Transverse colon (tissue), 4 donors: ENCODE measurements around the gene ARHGEF26. TPM values are rescaled to one million over a fixed set of nuclear protein-coding genes. Genes with fewer than 3 reads are reported as not detected.

Experiments used
- DNase-seq: peaks from one replicate; pipeline ENCODE4 v3.0.0-alpha.2; 2019
- H3K27ac ChIP-seq, 4 donors: fragments of 200-600 bp; sonication (generic); 2 replicates each; pipeline ENCODE4 v1.5.1; 2016 to 2018; ENCODE audit warnings: inconsistent platforms in 4 of 4
- H3K27me3 ChIP-seq: fragments of 200-600 bp; sonication (generic); 2 replicates; pipeline ENCODE4 v1.5.1; 2017; ENCODE audit warnings: inconsistent platforms
- H3K36me3 ChIP-seq, 4 donors: fragments of 200-600 bp; sonication (generic); 2 replicates each; pipeline ENCODE4 v1.5.1; 2017 to 2019; ENCODE audit warnings: inconsistent platforms in 4 of 4
- H3K4me1 ChIP-seq, 4 donors: fragments of 200-600 bp; sonication (generic); 2 replicates each; pipeline ENCODE4 v1.5.1; 2017 to 2020; ENCODE audit warnings: inconsistent platforms in 4 of 4
- H3K4me3 ChIP-seq, 4 donors: fragments of 200-600 bp; sonication (generic); 1 replicate in 1 of 4; 2 replicates in 3 of 4; pipeline versions ENCODE4 v1.5.1 to v1.6.1; 2017 to 2019; ENCODE audit warnings: inconsistent platforms in 4 of 4
- H3K9me3 ChIP-seq, 2 donors: fragments of 200-600 bp; sonication (generic); 2 replicates each; pipeline ENCODE4 v1.5.1; 2017 to 2019; ENCODE audit warnings: inconsistent platforms in 2 of 2
- EP300 ChIP-seq: sonication (generic); formaldehyde crosslinking; IDR thresholded peaks from one replicate; pipeline ENCODE4 v1.6.1; 2017; ENCODE audit warnings: antibody characterized with exemption, low read depth
- POLR2A ChIP-seq: fragments of 450-650 bp; IDR thresholded peaks from one replicate; pipeline ENCODE4 v1.6.1; 2016; ENCODE audit warnings: antibody characterized with exemption, mild to moderate bottlenecking, moderate library complexity
- POLR2AphosphoS5 ChIP-seq, 3 donors: sonication (generic); formaldehyde crosslinking; IDR thresholded peaks; one replicate each; pipeline ENCODE4 v1.6.1; 2016; ENCODE audit warnings: antibody characterized with exemption in 3 of 3
- WGBS, 2 donors: methylation state at CpG; one replicate each; pipeline ENCODE4 v1.1.5; 2018; ENCODE audit warnings: low coverage in 1 of 2; 5-methylcytosine and 5-hydroxymethylcytosine counted together
- in situ Hi-C, 4 donors: fragments of 200-750 bp; cut with MboI; loops; one replicate each; pipeline versions ENCODE4 v1.15.0 to v1.15.1; 2017; ENCODE audit warnings: low sequenced_read_pairs in 3 of 4, low pct_ligation_motif_present in 1 of 4, low pct_unique_long_range_greater_than_20kb in 1 of 4
- intact Hi-C: fragments of 100-400 bp; cut with DNase I; formaldehyde crosslinking; loops from one replicate; pipeline ENCODE4 v1.15.1; 2023; ENCODE audit warnings: low total_unique reads
- total RNA-seq, 4 donors: library from RNA; depleted of rRNA; stranded (reverse); fragments of >200 nt; gene quantifications; one replicate each; pipeline ENCODE4 v1.1.0, GENCODE V29; 2016
- TF ChIP-seq, protein P1 (sequence below), 5 experiments: fragments of 200-600 bp in 3 of 5; fragments of 450-650 bp in 2 of 5; sonication (generic) in 3 of 5; IDR thresholded peaks; 1 replicate in 2 of 5; 2 replicates in 3 of 5; pipeline ENCODE4 v1.5.1; 2016 to 2017; ENCODE audit warnings: antibody characterized with exemption in 5 of 5, inconsistent platforms in 3 of 5, mild to moderate bottlenecking in 2 of 5, moderate library complexity in 1 of 5

The ARHGEF26 gene
- total RNA-seq, 4 donors from 2014 or later: 8.6 to 15.0 (median 13.2) TPM

DNA sequence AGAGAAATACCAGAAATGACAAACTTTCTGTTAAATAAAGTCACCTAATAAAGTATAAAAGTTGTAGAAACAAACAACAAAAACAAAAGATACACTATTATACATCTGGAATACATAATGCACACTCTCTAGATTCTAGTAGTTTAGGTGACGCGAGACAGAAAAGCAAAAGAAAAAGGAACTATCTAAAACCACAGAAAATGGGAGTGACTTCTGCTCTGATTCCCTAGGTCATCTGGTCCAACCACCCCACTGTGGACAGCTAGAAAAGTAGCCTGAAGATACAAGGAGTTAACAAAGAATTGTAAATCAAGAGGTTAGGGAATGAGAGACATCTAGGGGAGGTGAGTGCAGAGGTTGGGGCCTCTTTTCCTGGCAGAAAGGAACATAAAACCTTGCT is 164.0 kb downstream of the ARHGEF26 start:
- intact Hi-C loops (no loop called here), in situ Hi-C loops (no loop called here)
- no peak for DNase-seq
- Histone ChIP-seq H3K4me3 (no peak overlapping the region), H3K27me3 (no peaks in the 10 kb centered on the region), H3K36me3 (peaks cover 0 to 84% (median 29%) of the 10 kb centered on the region in 4 donors), H3K9me3 (no peaks in the 10 kb centered on the region), H3K27ac (no peak overlapping the region), H3K4me1 (no peaks in the 10 kb centered on the region)
- WGBS, 2 donors: 60 to 82% methylated on average over 1 to 2 of the region's 2 CpGs
- no peak for TF ChIP-seq EP300
- TF ChIP-seq, protein P1, sequence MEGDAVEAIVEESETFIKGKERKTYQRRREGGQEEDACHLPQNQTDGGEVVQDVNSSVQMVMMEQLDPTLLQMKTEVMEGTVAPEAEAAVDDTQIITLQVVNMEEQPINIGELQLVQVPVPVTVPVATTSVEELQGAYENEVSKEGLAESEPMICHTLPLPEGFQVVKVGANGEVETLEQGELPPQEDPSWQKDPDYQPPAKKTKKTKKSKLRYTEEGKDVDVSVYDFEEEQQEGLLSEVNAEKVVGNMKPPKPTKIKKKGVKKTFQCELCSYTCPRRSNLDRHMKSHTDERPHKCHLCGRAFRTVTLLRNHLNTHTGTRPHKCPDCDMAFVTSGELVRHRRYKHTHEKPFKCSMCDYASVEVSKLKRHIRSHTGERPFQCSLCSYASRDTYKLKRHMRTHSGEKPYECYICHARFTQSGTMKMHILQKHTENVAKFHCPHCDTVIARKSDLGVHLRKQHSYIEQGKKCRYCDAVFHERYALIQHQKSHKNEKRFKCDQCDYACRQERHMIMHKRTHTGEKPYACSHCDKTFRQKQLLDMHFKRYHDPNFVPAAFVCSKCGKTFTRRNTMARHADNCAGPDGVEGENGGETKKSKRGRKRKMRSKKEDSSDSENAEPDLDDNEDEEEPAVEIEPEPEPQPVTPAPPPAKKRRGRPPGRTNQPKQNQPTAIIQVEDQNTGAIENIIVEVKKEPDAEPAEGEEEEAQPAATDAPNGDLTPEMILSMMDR (IDR thresholded peaks at IDR 0.05): no peak
- TF ChIP-seq POLR2AphosphoS5 (IDR thresholded peaks at IDR 0.05): no peak
- TF ChIP-seq POLR2A: no peak

DNA sequence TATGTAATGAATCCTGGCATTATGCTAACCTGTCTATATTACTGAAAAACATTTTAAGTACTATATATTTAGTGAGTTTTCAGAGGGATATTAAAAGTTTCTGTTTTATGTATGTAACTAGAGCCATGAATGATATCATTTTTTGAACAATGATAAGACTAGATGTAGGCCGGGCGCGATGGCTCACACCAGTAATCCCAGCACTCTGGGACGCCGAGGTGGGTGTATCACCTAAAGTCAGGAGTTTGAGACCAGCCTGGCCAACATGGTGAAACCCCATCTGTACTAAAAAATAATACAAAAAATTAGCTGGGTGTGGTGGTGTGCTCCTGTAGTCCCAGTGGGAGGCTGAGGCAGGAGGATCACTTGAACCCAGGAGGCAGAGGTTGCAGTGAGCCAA is 169.0 kb downstream of the ARHGEF26 start:
- H3K9me3 ChIP-seq: no peaks in the 10 kb centered on the region
- no peaks in the 10 kb centered on the region for H3K27me3 ChIP-seq
- H3K27ac ChIP-seq: no peak overlapping the region
- H3K4me3 ChIP-seq: no peak overlapping the region
- WGBS, 2 donors: 97 to 100% methylated on average over 5 of the region's 5 CpGs
- peaks cover 0 to 85% (median 28%) of the 10 kb centered on the region in 4 donors for H3K36me3 ChIP-seq
- intact Hi-C loops: no loop called here
- in situ Hi-C loops: no loop called here
- no peak for TF ChIP-seq POLR2AphosphoS5 (IDR thresholded peaks at IDR 0.05)
- DNase-seq: no peak
- no peaks in the 10 kb centered on the region for H3K4me1 ChIP-seq

DNA sequence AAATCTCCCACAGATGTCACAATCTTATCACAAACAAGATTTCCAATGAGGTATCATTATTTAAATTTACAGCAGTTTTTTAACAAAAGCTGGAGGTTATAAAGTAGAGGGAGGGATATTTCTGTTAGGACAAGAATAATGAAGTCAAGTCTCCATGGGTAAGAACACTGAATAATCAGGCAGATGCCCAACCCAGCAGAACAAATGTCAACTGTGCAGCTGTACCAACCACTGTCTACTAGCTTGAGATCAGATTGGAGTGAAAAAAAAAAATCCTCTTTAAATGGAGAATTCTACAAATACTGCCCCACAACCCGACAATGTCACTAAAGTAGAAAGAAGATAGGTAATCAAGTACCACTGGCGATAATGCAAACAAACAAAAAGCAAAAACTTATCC is 172.8 kb downstream of the ARHGEF26 start:
- DNase-seq: no peak
- 96 to 100% methylated on average over 2 of the region's 2 CpGs for WGBS, 2 donors
- intact Hi-C loops (no loop called here), in situ Hi-C loops (no loop called here)
- no peak overlapping the region for H3K27ac ChIP-seq
- no peaks in the 10 kb centered on the region for H3K27me3 ChIP-seq
- no peaks in the 10 kb centered on the region for H3K4me1 ChIP-seq
- H3K9me3 ChIP-seq: no peaks in the 10 kb centered on the region
- H3K36me3 ChIP-seq: peaks cover 0 to 72% (median 25%) of the 10 kb centered on the region in 4 donors
- TF ChIP-seq POLR2AphosphoS5 (IDR thresholded peaks at IDR 0.05) (no peak), POLR2A (no peak), EP300 (no peak)
- TF ChIP-seq, protein P1 (IDR thresholded peaks at IDR 0.05): no peak
- no peak overlapping the region for H3K4me3 ChIP-seq

DNA sequence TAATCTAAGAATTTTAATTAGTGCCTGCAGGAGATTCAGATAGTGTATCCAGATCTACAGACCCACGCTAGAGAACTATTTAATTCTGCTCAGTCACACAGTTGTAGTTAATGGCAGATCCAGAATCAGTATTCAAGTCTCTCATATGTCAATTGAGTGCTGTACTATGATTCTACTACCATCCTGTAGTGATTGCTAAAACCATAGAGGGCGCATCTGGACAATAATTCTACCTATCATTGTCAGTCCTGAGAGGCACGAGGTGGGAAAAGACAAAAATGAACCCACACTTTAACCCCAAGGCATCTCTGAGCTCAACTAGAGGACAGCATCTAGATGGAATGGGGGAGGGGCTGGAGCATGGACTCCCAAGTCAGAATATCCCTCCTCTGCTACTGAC is 180.4 kb downstream of the ARHGEF26 start:
- H3K27me3 ChIP-seq: no peaks in the 10 kb centered on the region
- TF ChIP-seq POLR2AphosphoS5 (IDR thresholded peaks at IDR 0.05) (no peak), EP300 (no peak), POLR2A (no peak)
- TF ChIP-seq, protein P1 (IDR thresholded peaks at IDR 0.05): no peak
- H3K4me1 ChIP-seq: no peaks in the 10 kb centered on the region
- intact Hi-C loops (no loop called here), in situ Hi-C loops (no loop called here)
- no peaks in the 10 kb centered on the region for H3K9me3 ChIP-seq
- peaks cover 0 to 69% (median 30%) of the 10 kb centered on the region in 4 donors for H3K36me3 ChIP-seq
- 77 to 94% methylated on average over 3 of the region's 3 CpGs for WGBS, 2 donors
- no peak for DNase-seq
- no peak overlapping the region for H3K27ac ChIP-seq
- no peak overlapping the region for H3K4me3 ChIP-seq

DNA sequence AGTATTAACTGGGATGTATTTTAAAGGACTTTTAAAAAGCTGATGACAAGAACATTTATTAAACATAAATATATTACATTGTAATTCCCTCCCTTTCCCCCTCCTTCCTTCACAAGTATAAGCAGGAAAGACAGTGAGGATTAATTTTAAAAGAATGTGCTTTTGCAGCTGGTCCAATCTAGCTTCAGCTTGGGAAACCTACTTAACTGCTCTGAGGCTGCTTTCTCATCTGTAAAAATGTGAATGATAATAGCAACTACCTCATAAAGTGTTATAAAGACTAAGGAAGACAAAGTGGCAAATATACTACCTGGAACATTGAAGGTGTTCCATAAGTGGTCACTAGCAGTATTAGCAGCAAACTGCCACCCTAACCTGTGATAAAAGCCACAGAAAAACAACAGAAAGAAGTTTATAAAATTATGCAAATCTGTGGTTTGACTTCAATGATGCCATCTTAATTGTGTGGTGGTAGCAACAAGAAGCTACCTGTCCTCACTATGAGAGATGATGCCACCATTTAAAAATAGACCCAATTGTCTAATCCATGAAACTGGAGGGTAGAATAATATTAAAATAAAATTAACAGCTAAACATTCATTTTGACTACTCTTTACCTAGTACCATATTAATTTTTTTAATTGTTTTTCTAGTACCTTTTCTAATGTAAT is 183.1 kb downstream of the ARHGEF26 start:
- in situ Hi-C loops (no loop called here), intact Hi-C loops (no loop called here)
- no peak for DNase-seq
- Histone ChIP-seq H3K27me3 (no peaks in the 10 kb centered on the region), H3K36me3 (peaks cover 0 to 53% (median 25%) of the 10 kb centered on the region in 4 donors), H3K9me3 (no peaks in the 10 kb centered on the region), H3K4me3 (no peak overlapping the region), H3K4me1 (peaks cover 0 to 11% (median 0%) of the 10 kb centered on the region in 4 donors), H3K27ac (no peak overlapping the region)
- TF ChIP-seq, protein P1 (IDR thresholded peaks at IDR 0.05): no peak
- TF ChIP-seq EP300: no peak
- TF ChIP-seq POLR2A: no peak
- TF ChIP-seq POLR2AphosphoS5 (IDR thresholded peaks at IDR 0.05): no peak
